ENCODE measurements around the gene PSMD12.
"Not testable (repeated sequence)": the region's sequence is repeated elsewhere in the genome, so short reads cannot be mapped to it uniquely, and the experiment has no call there.

PSMD12 gene

DNA sequence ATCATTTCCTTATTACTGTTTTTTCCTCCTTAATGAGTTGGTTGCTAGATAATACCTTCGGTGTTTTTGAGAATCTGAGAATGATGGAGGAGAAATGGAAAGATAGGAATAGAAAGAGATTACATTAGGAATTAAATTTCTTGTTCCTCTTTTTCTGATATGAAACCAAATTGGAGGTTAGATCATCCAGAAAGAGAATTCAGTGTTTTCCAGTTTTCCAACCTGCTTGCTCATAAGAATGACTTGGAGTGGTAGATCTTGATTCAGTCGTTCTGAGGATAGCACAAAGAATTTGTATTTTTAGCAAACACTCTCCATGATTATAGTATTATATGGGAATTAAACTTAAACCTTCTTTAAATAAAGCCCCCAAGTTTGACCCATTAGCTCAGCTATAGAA lies 46.6 kb upstream of the PSMD12 start:
- Histone ChIP-seq H2BK120ac (ENCODE audit: low read depth, low read length) (no peak overlapping the region), H3K36me3 (ENCODE audit: control insufficient read depth, insufficient read depth, low read length) (no peaks in the 10 kb centered on the region), H3K18ac (ENCODE audit: low read length) (no peak overlapping the region), H3K4me2 (ENCODE audit: low read length) (no peak overlapping the region), H3K4me3 (ENCODE audit: low read length) (no peak overlapping the region), H3K56ac (ENCODE audit: low read length) (no peak overlapping the region), H3K79me1 (ENCODE audit: low read length) (peaks cover 6% of the 10 kb centered on the region), H2BK5ac (ENCODE audit: low read length) (no peak overlapping the region), H3K23ac (ENCODE audit: low read length) (no peak overlapping the region), H4K5ac (ENCODE audit: low read length) (no peak overlapping the region), H3K79me2 (ENCODE audit: control insufficient read depth, insufficient read depth, low read length) (peaks cover 13% of the 10 kb centered on the region), H3K4ac (ENCODE audit: low read depth, low read length) (no peak overlapping the region), H4K8ac (ENCODE audit: low read depth, low read length) (no peak overlapping the region), H3K4me1 (ENCODE audit: control insufficient read depth, low read depth, low read length) (no peaks in the 10 kb centered on the region), H2AK5ac (ENCODE audit: low read length) (no peak overlapping the region), H3K9ac (ENCODE audit: low read length) (no peak overlapping the region), H3K27me3 (ENCODE audit: insufficient read depth, low read length, poor library complexity) (no peaks in the 10 kb centered on the region), H2BK15ac (replicated peaks; ENCODE audit: low read depth) (no peak overlapping the region), H3K27ac (ENCODE audit: low read depth, low read length) (no peak overlapping the region)
- DNase-seq: no peak
- WGBS (ENCODE audit: extremely low coverage, insufficient coverage, low lambda C conversion rate): no CpG with 5 or more reads among the region's 2 CpGs

DNA sequence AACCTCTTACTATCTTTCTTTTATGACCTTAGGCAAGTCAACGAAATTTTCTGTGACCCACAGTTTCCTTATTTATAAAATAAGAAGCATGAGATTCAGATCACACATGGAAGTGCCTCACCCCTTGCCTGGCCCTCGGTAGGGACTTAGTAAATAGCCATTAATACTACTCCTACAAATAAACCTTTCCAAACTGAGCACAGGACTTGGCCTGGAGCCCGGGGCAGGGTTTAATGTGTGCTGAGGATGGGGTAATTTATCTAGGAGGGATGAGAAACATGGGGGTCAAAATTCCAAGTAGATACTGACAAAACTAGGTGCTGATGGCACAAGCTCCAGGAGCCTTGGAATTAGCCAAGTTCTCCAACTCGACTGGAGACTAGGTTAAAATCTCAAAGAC lies 45.7 kb upstream of the PSMD12 start:
- H3K4me3 ChIP-seq (ENCODE audit: low read length): no peak overlapping the region
- H3K9ac ChIP-seq (ENCODE audit: low read length): no peak overlapping the region
- H4K8ac ChIP-seq (ENCODE audit: low read depth, low read length): no peak overlapping the region
- no peaks in the 10 kb centered on the region for H3K36me3 ChIP-seq (ENCODE audit: control insufficient read depth, insufficient read depth, low read length)
- no peak overlapping the region for H2BK15ac ChIP-seq (replicated peaks; ENCODE audit: low read depth)
- H3K4me1 ChIP-seq (ENCODE audit: control insufficient read depth, low read depth, low read length): no peaks in the 10 kb centered on the region
- H3K23ac ChIP-seq (ENCODE audit: low read length): no peak overlapping the region
- no peak overlapping the region for H3K27ac ChIP-seq (ENCODE audit: low read depth, low read length)
- H3K27me3 ChIP-seq (ENCODE audit: insufficient read depth, low read length, poor library complexity): no peaks in the 10 kb centered on the region
- peaks cover 6% of the 10 kb centered on the region for H3K79me1 ChIP-seq (ENCODE audit: low read length)
- H2BK120ac ChIP-seq (ENCODE audit: low read depth, low read length): peak overlapping the region; percentile 21
- H3K4ac ChIP-seq (ENCODE audit: low read depth, low read length): no peak overlapping the region
- no peak overlapping the region for H3K18ac ChIP-seq (ENCODE audit: low read length)
- DNase-seq: no peak
- no peak overlapping the region for H3K4me2 ChIP-seq (ENCODE audit: low read length)
- no peak overlapping the region for H3K56ac ChIP-seq (ENCODE audit: low read length)
- no peak overlapping the region for H2AK5ac ChIP-seq (ENCODE audit: low read length)
- H3K79me2 ChIP-seq (ENCODE audit: control insufficient read depth, insufficient read depth, low read length): peaks cover 13% of the 10 kb centered on the region
- no peak overlapping the region for H2BK5ac ChIP-seq (ENCODE audit: low read length)
- H4K5ac ChIP-seq (ENCODE audit: low read length): no peak overlapping the region
- no CpG with 5 or more reads among the region's 4 CpGs for WGBS (ENCODE audit: extremely low coverage, insufficient coverage, low lambda C conversion rate)

DNA sequence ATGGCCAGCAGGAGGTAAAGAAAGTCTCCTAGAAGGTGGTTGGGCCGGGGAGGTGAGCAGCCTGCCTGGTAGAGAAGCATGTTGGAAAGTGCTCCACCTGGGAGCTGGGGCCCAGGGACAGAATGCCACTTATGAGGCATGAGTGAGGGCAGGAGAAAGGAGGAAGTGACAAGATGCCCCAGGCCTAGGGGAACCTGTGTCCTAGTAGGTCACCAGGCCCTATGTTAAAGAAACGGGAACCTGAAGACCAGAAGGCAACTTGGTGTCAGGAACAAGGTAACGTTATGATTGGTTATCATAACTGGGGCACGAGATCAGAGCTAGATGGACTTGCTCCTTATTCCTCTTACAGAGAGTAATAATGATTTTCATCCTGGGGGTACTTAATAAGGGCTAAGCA lies 45.0 kb upstream of the PSMD12 start:
- no peak overlapping the region for H3K18ac ChIP-seq (ENCODE audit: low read length)
- H3K56ac ChIP-seq (ENCODE audit: low read length): no peak overlapping the region
- H3K4me2 ChIP-seq (ENCODE audit: low read length): no peak overlapping the region
- peaks cover 6% of the 10 kb centered on the region for H3K79me1 ChIP-seq (ENCODE audit: low read length)
- no peak overlapping the region for H4K5ac ChIP-seq (ENCODE audit: low read length)
- no peak overlapping the region for H3K4ac ChIP-seq (ENCODE audit: low read depth, low read length)
- H3K4me1 ChIP-seq (ENCODE audit: control insufficient read depth, low read depth, low read length): no peaks in the 10 kb centered on the region
- H3K4me3 ChIP-seq (ENCODE audit: low read length): no peak overlapping the region
- H3K23ac ChIP-seq (ENCODE audit: low read length): no peak overlapping the region
- no peak overlapping the region for H2AK5ac ChIP-seq (ENCODE audit: low read length)
- no peaks in the 10 kb centered on the region for H3K27me3 ChIP-seq (ENCODE audit: insufficient read depth, low read length, poor library complexity)
- no peak overlapping the region for H3K27ac ChIP-seq (ENCODE audit: low read depth, low read length)
- H3K79me2 ChIP-seq (ENCODE audit: control insufficient read depth, insufficient read depth, low read length): peaks cover 14% of the 10 kb centered on the region
- no peaks in the 10 kb centered on the region for H3K36me3 ChIP-seq (ENCODE audit: control insufficient read depth, insufficient read depth, low read length)
- no CpG with 5 or more reads among the region's 4 CpGs for WGBS (ENCODE audit: extremely low coverage, insufficient coverage, low lambda C conversion rate)
- no peak overlapping the region for H3K9ac ChIP-seq (ENCODE audit: low read length)
- DNase-seq: no peak
- H2BK5ac ChIP-seq (ENCODE audit: low read length): no peak overlapping the region
- H2BK120ac ChIP-seq (ENCODE audit: low read depth, low read length): no peak overlapping the region
- H2BK15ac ChIP-seq (replicated peaks; ENCODE audit: low read depth): no peak overlapping the region
- no peak overlapping the region for H4K8ac ChIP-seq (ENCODE audit: low read depth, low read length)

DNA sequence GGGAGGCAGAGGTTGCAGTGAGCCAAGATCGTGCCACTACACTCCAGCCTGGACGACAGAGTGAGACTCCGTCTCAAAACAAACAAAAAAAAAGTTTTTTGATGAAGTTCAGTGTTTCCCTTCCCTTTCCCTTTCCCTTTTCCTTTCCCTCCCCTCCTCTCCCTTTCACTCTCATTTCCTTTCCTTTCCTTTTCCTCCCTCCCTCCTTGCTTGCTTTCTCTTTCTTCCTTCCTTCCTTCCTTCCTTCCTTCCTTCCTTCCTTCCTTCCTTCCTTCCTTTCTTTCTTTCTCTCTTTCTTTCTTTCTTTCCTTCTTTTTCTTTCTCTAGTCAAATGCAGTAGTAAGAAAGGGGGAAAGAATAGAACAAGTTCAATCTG lies 42.1 kb upstream of the PSMD12 start:
- H2BK15ac ChIP-seq (replicated peaks; ENCODE audit: low read depth); H3K56ac ChIP-seq (ENCODE audit: low read length); H2AK5ac ChIP-seq (ENCODE audit: low read length); DNase-seq; H3K23ac ChIP-seq (ENCODE audit: low read length); H3K4me1 ChIP-seq (ENCODE audit: control insufficient read depth, low read depth, low read length); H3K9ac ChIP-seq (ENCODE audit: low read length); H3K27ac ChIP-seq (ENCODE audit: low read depth, low read length); H3K18ac ChIP-seq (ENCODE audit: low read length); H3K4me2 ChIP-seq (ENCODE audit: low read length); H2BK5ac ChIP-seq (ENCODE audit: low read length); H3K36me3 ChIP-seq (ENCODE audit: control insufficient read depth, insufficient read depth, low read length); H3K79me1 ChIP-seq (ENCODE audit: low read length); H3K4ac ChIP-seq (ENCODE audit: low read depth, low read length); H4K8ac ChIP-seq (ENCODE audit: low read depth, low read length); H3K27me3 ChIP-seq (ENCODE audit: insufficient read depth, low read length, poor library complexity); H4K5ac ChIP-seq (ENCODE audit: low read length); H2BK120ac ChIP-seq (ENCODE audit: low read depth, low read length); H3K4me3 ChIP-seq (ENCODE audit: low read length): not testable (repeated sequence)
- WGBS (ENCODE audit: extremely low coverage, insufficient coverage, low lambda C conversion rate): no CpG with 5 or more reads among the region's 3 CpGs
- peaks cover 12% of the 10 kb centered on the region for H3K79me2 ChIP-seq (ENCODE audit: control insufficient read depth, insufficient read depth, low read length)

DNA sequence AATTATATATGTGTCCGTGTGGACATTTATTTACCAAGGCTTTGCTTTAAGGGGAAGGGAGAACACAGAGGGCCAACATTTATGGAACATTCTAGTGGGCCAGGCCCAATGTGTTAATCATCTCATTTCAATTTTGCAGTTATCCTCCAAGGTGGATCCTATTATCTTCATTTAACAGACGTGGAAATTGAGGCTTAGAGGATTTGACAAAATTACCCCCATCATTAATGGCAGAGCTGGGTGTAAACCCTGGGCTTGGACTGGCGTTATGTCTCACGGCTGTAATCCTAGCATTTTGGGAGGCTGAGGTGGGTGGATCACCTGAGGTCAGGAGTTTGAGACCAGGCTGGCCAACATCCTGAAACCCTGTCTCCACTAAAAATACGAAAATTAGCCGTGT lies 37.1 kb upstream of the PSMD12 start:
- no peak overlapping the region for H3K18ac ChIP-seq (ENCODE audit: low read length)
- H3K27ac ChIP-seq (ENCODE audit: low read depth, low read length): no peak overlapping the region
- no peak overlapping the region for H3K23ac ChIP-seq (ENCODE audit: low read length)
- H3K79me2 ChIP-seq (ENCODE audit: control insufficient read depth, insufficient read depth, low read length): peaks cover 24% of the 10 kb centered on the region
- no peak overlapping the region for H2BK15ac ChIP-seq (replicated peaks; ENCODE audit: low read depth)
- no peak overlapping the region for H2BK120ac ChIP-seq (ENCODE audit: low read depth, low read length)
- no CpG with 5 or more reads among the region's 6 CpGs for WGBS (ENCODE audit: extremely low coverage, insufficient coverage, low lambda C conversion rate)
- no peak overlapping the region for H3K4me2 ChIP-seq (ENCODE audit: low read length)
- DNase-seq: no peak
- H4K8ac ChIP-seq (ENCODE audit: low read depth, low read length): no peak overlapping the region
- H3K4me1 ChIP-seq (ENCODE audit: control insufficient read depth, low read depth, low read length): no peaks in the 10 kb centered on the region
- H3K36me3 ChIP-seq (ENCODE audit: control insufficient read depth, insufficient read depth, low read length): no peaks in the 10 kb centered on the region
- H3K56ac ChIP-seq (ENCODE audit: low read length): no peak overlapping the region
- H2AK5ac ChIP-seq (ENCODE audit: low read length): no peak overlapping the region
- H2BK5ac ChIP-seq (ENCODE audit: low read length): no peak overlapping the region
- H3K4me3 ChIP-seq (ENCODE audit: low read length): no peak overlapping the region
- H3K27me3 ChIP-seq (ENCODE audit: insufficient read depth, low read length, poor library complexity): no peaks in the 10 kb centered on the region
- H3K4ac ChIP-seq (ENCODE audit: low read depth, low read length): no peak overlapping the region
- no peak overlapping the region for H4K5ac ChIP-seq (ENCODE audit: low read length)
- no peak overlapping the region for H3K9ac ChIP-seq (ENCODE audit: low read length)
- H3K79me1 ChIP-seq (ENCODE audit: low read length): peaks cover 12% of the 10 kb centered on the region

DNA sequence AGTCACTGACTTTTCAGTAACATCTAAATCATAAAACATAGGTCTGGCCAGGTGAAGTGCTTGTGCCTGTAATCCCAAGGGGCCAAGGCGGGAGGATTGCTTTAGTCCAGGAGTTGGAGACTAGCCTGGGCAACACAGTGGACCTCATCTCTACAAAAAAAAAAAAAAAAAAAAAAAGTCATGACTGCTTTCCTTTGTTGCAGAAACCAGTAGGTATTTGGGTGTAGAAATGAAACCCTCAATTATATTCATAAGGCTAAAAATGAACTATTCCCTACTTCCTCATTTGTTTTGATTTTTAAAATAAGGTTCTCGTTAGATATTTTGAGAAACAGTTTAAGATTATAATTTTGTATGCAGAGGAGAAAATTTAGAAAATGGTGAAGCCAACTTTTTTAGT lies 36.7 kb upstream of the PSMD12 start:
- H3K4me3 ChIP-seq (ENCODE audit: low read length): no peak overlapping the region
- H2AK5ac ChIP-seq (ENCODE audit: low read length): no peak overlapping the region
- H3K18ac ChIP-seq (ENCODE audit: low read length): no peak overlapping the region
- no peak overlapping the region for H3K4me2 ChIP-seq (ENCODE audit: low read length)
- DNase-seq: no peak
- H3K36me3 ChIP-seq (ENCODE audit: control insufficient read depth, insufficient read depth, low read length): no peaks in the 10 kb centered on the region
- no peak overlapping the region for H2BK5ac ChIP-seq (ENCODE audit: low read length)
- H4K8ac ChIP-seq (ENCODE audit: low read depth, low read length): no peak overlapping the region
- no peak overlapping the region for H3K56ac ChIP-seq (ENCODE audit: low read length)
- peaks cover 12% of the 10 kb centered on the region for H3K79me1 ChIP-seq (ENCODE audit: low read length)
- H3K9ac ChIP-seq (ENCODE audit: low read length): no peak overlapping the region
- no peak overlapping the region for H2BK120ac ChIP-seq (ENCODE audit: low read depth, low read length)
- no CpG with 5 or more reads among the region's 2 CpGs for WGBS (ENCODE audit: extremely low coverage, insufficient coverage, low lambda C conversion rate)
- H3K79me2 ChIP-seq (ENCODE audit: control insufficient read depth, insufficient read depth, low read length): peaks cover 27% of the 10 kb centered on the region
- no peak overlapping the region for H3K27ac ChIP-seq (ENCODE audit: low read depth, low read length)
- no peak overlapping the region for H3K23ac ChIP-seq (ENCODE audit: low read length)
- no peak overlapping the region for H4K5ac ChIP-seq (ENCODE audit: low read length)
- H3K4ac ChIP-seq (ENCODE audit: low read depth, low read length): no peak overlapping the region
- no peaks in the 10 kb centered on the region for H3K4me1 ChIP-seq (ENCODE audit: control insufficient read depth, low read depth, low read length)
- H3K27me3 ChIP-seq (ENCODE audit: insufficient read depth, low read length, poor library complexity): no peaks in the 10 kb centered on the region
- H2BK15ac ChIP-seq (replicated peaks; ENCODE audit: low read depth): no peak overlapping the region

Data from mesendoderm (in vitro differentiated cells).